ENCODE results near the gene CAPN12. TPM values are rescaled to one million over a fixed set of nuclear protein-coding genes. Genes with fewer than 3 reads are reported as not detected.

Gene CAPN12
- total RNA-seq, 2 donors from 2014 or later = 2.3 to 6.0 TPM

DNA sequence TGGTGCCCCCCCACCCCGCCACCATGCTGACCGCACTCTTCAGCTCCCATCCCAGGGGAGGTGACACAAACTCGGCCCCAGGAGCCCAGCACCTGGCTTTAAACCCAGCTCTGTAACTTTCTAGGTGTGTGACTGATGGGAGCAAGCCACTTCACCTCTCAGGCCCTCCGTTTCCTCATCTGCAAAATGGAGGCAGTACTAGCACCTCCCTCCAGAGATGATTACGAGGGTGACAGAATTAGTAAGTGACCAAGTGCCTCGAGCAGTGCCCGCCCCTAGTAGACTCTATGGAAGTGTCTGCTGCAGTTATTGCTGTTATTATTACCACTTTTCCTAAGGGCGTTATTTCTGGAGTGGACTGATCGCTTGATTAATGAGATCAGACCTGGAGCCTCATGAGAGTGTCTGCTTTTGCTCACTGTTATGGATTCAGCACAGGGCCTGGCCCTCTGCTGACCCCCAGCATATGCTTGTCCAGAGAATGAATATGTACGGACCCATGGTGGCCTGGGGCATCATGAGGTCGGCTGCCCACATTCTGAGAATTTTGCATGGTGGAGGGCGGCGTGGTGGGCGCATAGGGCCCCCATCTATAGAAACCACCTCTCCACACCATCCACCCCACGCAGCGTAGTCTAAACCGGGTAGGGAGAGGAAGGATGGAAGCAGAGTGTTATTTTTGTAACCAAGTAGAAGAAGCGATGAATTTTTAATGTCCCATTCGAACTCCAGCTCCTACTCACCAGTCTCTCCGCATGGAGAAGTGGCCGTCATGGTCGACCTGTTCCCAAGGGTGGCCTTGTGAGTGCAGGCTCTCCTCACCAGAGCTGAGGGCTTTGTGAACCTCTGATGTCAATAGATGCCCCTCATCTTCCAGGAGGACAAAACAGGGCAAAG, 48.2 kb downstream of the CAPN12 start:
- Histone ChIP-seq H3K36me3 (no peaks in the 10 kb centered on the region), H3K4me1 (replicated peaks) (no peaks in the 10 kb centered on the region), H3K27ac (no peak overlapping the region), H3K4me3 (no peak overlapping the region), H3K27me3 (replicated peaks; ENCODE audit: insufficient read depth) (no peaks in the 10 kb centered on the region), H3K9me3 (no peaks in the 10 kb centered on the region)
- intact Hi-C loops (cut with DNase I) = no loop called here
- no peak for TF ChIP-seq POLR2AphosphoS5 (IDR thresholded peaks at IDR 0.05)
- no peak for TF ChIP-seq POLR2A (IDR thresholded peaks at IDR 0.05)
- TF ChIP-seq, protein P1, sequence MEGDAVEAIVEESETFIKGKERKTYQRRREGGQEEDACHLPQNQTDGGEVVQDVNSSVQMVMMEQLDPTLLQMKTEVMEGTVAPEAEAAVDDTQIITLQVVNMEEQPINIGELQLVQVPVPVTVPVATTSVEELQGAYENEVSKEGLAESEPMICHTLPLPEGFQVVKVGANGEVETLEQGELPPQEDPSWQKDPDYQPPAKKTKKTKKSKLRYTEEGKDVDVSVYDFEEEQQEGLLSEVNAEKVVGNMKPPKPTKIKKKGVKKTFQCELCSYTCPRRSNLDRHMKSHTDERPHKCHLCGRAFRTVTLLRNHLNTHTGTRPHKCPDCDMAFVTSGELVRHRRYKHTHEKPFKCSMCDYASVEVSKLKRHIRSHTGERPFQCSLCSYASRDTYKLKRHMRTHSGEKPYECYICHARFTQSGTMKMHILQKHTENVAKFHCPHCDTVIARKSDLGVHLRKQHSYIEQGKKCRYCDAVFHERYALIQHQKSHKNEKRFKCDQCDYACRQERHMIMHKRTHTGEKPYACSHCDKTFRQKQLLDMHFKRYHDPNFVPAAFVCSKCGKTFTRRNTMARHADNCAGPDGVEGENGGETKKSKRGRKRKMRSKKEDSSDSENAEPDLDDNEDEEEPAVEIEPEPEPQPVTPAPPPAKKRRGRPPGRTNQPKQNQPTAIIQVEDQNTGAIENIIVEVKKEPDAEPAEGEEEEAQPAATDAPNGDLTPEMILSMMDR (IDR thresholded peaks at IDR 0.05) = no peak
- DNase-seq (ENCODE audit: low spot score) = no peak
- 88% methylated on average over 22 of the region's 22 CpGs for WGBS

DNA sequence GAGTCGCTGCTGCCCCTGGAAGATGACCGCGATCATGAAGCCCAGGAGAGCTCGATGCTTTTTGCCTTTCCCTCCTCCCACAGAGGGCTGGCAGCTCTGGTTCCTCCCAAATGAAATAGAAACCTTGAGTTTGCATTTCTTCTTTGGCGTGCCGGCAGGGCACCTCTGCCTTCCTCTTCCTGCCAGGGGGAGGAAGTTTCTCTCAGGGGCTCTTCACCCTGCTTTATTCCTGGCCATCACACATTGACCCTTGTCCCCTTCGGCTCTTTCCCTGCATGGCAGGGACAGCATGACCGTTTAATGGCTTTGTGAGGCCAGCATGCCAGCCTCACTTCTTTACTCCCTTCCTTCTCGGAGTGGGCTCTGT, 49.0 kb downstream of the CAPN12 start:
- H3K4me1 ChIP-seq (replicated peaks) = no peaks in the 10 kb centered on the region
- intact Hi-C loops (cut with DNase I) = no loop called here
- H3K27ac ChIP-seq = peak overlapping the region; percentile 10 to 74
- 49% methylated on average over 9 of the region's 9 CpGs for WGBS
- TF ChIP-seq POLR2A (IDR thresholded peaks at IDR 0.05) (no peak), POLR2AphosphoS5 (IDR thresholded peaks at IDR 0.05) (no peak)
- TF ChIP-seq, protein P1 (IDR thresholded peaks at IDR 0.05) = no peak
- H3K4me3 ChIP-seq = no peak overlapping the region
- H3K9me3 ChIP-seq = no peaks in the 10 kb centered on the region
- no peaks in the 10 kb centered on the region for H3K36me3 ChIP-seq
- no peak for DNase-seq (ENCODE audit: low spot score)
- no peaks in the 10 kb centered on the region for H3K27me3 ChIP-seq (replicated peaks; ENCODE audit: insufficient read depth)

DNA sequence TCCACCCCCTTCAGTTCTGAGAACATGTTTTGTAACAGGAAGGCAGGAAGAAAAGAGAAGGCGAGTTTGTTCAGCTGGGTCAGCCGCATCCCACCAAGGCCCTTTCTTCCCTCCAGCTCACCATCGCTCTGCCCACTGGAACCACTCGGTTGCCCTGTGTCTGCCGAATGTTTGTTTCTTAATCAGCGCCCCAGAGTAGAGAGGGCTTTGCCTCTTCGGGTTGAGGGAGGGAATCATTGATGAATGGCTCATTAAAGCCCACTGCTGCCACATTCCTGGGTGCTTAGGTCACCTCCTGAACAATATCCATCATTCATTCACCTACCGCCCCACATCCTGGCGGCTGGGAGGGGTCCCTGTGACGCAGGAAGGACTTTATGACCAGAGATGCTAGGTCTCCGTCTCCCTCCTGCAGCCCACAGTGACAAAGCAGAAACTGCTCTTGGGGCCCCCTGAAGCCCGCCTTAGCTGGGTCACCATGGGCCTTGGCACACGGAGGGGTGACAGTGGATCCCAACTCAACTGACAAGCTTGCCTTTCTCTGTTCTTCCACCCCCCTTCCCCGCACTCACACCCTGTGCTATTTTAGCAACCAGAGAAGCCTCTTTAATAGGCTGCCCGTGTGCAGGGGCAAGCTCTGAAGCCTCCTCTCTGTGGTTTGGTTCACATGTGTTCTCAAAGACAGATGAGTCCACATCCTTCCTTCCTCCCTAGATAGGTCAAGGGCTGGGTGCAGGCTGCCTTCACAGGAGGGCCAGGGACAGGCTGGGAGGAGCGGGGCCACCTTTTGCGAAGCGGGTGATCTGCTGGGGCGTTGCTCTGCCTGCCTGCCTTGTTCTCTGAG, 50.7 kb downstream of the CAPN12 start:
- no peak for DNase-seq (ENCODE audit: low spot score)
- intact Hi-C loops (cut with DNase I) = loop anchor here (5.0 kb wide), 1 partner anchor 41 kb away; no protein-coding TSS in a partner anchor
- WGBS = 49% methylated on average over 19 of the region's 19 CpGs

DNA sequence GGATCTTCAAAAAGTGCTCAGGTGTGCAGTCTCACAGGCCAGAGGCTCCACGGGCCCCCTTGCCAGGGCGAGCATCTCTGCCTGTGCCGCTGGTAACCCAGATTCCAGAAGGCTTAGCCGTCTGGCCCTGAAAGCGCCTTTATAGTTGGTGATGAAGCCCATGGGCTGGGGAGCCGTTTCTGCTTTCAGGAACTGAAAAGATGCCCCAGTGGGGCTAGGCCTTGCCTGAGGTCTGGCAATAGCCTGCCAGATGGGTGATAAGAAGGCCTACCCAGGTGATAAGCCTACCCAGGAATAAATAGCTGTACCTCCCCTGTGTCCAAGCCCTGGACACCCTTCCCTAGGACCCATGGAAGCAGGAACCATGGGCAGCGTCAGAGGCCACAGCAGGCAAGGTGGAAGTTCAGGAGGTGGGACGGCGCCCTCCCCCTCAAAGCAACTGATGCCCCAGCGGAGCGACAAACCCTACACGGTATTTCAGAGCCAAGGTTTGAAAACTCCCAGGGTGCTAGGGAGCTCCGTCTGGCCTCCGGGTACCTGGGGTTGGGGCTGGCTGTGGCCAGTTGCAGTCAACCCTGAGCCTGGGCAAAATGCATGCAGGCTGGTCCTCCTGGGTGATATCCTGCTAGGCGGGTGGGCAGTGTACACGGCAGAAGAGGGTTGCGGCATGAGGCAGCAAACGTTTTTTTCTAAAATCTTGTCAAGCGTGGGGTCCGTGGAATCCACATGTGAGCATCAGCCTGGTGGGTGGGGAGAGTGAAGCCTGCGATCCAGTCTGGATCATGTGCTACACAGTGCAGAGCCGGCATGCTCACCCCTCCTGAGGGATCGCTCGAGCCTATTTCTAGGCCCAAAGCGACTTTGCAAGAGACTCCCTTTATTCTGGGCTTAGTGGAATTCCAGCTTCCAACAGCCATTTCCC, 51.6 kb downstream of the CAPN12 start:
- Histone ChIP-seq H3K4me3 (no peak overlapping the region), H3K36me3 (no peaks in the 10 kb centered on the region), H3K4me1 (replicated peaks) (no peaks in the 10 kb centered on the region), H3K27me3 (replicated peaks; ENCODE audit: insufficient read depth) (no peaks in the 10 kb centered on the region), H3K9me3 (no peaks in the 10 kb centered on the region), H3K27ac (peak overlapping the region; percentile 72 to 74)
- WGBS = 61% methylated on average over 25 of the region's 25 CpGs
- no peak for DNase-seq (ENCODE audit: low spot score)
- TF ChIP-seq, protein P1 (IDR thresholded peaks at IDR 0.05) = no peak
- TF ChIP-seq POLR2A (IDR thresholded peaks at IDR 0.05) (no peak), POLR2AphosphoS5 (IDR thresholded peaks at IDR 0.05) (no peak)
- intact Hi-C loops (cut with DNase I) = loop anchor here (5.0 kb wide), 1 partner anchor 40 kb away; no protein-coding TSS in a partner anchor

More for the DNA sequence above, 50.7 kb downstream of the CAPN12 start:
- no peak for TF ChIP-seq POLR2A (IDR thresholded peaks at IDR 0.05)
- TF ChIP-seq, protein P1 (IDR thresholded peaks at IDR 0.05) = no peak
- Histone ChIP-seq H3K9me3 (no peaks in the 10 kb centered on the region), H3K27me3 (replicated peaks; ENCODE audit: insufficient read depth) (no peaks in the 10 kb centered on the region), H3K36me3 (no peaks in the 10 kb centered on the region), H3K4me1 (replicated peaks) (no peaks in the 10 kb centered on the region), H3K27ac (peak overlapping the region; percentile 72 to 74), H3K4me3 (no peak overlapping the region)

Data from prostate gland (tissue), 2 donors.